Skeletal muscle cell (primary cell): Measurements from ENCODE around the gene CD7.

Experiments
- DNase-seq: peaks from one replicate; pipeline ENCODE4 v3.0.0-alpha.2; 2010; ENCODE audit warnings: low read depth
- H3K4me3 ChIP-seq: 2 replicates; pipeline ENCODE4 v1.5.1; 2011; ENCODE audit warnings: low read depth, mild to moderate bottlenecking, control low read depth, low read length, moderate library complexity

Gene CD7

DNA sequence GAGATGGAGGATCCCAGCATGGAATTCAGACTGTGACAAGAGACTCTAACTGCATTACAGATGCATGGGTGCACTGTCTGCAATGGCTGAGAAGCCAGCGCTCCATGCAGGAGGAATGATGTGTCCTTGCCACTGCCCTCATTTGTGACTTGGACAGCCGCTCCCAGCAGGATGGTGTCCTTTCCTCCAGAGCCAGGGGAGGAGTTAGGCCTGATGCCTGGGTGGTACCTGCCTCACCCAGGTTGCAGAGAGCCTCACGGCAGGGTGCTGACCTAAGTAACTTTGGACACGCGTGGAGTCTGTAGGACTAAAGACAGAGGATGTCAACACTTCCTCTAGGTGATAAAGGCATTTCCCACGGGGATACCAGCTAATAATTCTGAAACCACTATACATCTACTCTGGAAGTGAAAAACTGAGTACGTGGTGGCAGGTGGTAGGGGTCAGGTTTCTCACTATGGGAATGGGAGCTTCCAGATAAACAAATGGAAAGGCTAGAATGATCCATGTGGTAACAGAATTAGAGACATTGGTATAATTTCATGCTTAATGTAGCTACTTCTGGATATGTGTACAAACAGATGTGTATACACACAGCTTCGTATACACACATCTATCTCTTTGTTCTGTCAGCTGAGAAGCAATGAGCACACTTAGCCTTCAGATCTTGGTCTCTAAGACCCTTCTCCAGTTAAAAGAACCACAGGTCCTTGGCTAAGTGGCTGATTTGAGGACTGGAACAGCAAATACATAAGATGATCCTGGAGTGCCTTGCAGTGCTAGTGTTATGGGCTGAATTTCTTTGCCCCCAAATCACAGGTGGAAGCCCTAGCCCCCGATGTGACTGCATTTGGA lies 30.2 kb downstream of the CD7 start:
- no peak overlapping the region for H3K4me3 ChIP-seq
- no peak for DNase-seq

DNA sequence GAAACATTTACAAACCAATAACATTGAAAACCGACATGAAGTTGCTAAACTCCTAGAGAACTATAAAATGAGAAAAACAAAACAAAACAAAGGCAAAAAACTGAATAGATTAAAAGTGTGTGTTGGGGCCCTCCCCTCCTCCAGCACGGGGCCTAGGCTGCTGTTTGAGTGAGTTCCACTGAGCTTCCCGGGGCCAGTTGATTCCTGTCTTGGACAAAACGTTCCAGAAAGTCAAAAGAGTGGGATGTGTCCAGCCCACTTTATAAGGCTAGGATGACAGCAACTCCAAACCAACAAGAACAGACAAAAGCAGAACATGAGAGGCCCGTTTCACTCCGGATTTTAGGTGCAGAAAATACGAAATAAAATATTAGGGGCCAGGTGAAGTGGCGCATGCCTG lies 32.3 kb downstream of the CD7 start:
- no peak overlapping the region for H3K4me3 ChIP-seq
- no peak for DNase-seq

DNA sequence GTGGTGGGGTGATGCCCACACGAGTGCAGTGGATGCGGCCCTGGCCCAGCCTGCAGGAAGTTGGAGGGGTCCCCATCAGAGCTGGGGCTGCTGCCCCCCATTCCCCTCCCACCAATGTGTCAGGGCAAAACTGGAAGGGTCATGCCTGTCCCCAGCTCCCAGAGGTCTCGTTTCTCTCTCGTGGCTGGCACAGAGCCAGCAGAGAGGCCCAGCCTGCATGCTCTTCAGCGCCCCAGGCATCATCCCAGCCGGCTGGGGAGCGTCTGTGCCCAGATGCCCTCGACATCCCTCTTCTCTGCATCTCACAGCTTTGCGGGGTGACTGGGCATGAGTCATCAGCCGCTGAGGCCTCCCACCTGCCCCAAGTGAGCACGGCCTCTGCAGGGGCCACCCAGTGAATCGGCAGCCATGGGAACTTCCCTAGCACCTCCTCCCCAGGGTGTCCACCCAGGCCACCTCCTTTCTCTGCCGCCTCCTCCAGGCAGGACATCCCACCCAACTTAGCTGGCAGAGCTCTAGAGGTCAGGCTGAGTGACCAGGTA lies 34.1 kb downstream of the CD7 start:
- H3K4me3 ChIP-seq, result no peak overlapping the region
- DNase-seq, result peak; percentile 62

DNA sequence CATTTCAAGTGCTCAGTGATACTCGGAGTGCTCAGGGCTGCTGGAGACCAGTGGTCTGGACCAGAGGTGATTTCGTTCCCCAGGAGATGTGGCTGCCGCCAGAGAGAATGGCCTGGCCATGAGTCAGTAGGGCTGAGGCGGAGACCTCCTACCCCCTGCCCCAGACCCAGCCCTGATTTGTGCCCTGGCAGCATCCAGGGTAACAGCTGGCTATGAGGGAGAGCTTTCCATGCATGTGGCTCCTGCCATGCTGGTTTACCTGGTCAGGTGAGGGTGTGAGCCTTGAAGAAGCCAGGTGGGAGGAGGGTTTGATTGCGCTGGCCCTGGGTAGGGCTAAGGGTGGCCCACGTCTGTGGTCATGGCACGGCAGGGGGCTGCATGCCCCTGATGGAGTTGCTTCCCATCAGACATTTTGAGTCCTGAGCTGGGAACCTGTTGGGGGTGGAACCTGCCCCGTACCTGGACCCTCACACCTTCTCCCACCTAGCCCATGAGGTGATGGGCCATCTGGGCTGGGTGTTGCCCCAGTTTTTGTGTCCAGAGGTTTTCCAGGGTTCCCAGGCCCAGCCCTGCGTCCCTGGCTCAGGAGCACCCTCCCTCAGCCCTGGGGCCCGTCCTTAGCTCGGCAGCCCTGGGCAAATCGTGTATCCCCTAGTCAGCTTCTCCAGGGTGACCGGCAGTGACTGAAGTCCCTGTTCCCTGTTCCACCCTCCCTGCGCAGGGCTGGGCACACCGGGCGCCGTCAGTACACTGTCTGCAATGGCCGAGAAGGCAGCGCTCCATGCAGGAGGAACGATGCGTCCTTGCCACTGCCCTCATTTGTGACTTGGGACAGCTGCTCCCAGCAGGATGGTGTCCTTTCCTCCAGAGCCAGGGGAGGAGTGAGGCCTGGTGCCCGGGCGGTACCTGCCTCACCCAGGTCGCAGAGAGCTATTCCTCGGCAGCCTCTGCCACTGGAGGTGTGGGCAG lies 34.9 kb downstream of the CD7 start:
- no peak overlapping the region for H3K4me3 ChIP-seq
- DNase-seq, result no peak

- H3K4me3 ChIP-seq, result no peak overlapping the region
- no peak for DNase-seq
These were observed 35.7 kb downstream of the CD7 start for GRCh38 chr17:82281502-82282238.

- no peak overlapping the region for H3K4me3 ChIP-seq
- DNase-seq, result no peak
These were observed 36.3 kb downstream of the CD7 start for GRCh38 chr17:82281076-82281475.

GRCh38 chr17:82280537-82280936 lies 36.9 kb downstream of the CD7 start:
- DNase-seq, result no peak
- no peak overlapping the region for H3K4me3 ChIP-seq

GRCh38 chr17:82278786-82279391 lies 38.5 kb downstream of the CD7 start:
- DNase-seq, result no peak
- no peak overlapping the region for H3K4me3 ChIP-seq

DNA sequence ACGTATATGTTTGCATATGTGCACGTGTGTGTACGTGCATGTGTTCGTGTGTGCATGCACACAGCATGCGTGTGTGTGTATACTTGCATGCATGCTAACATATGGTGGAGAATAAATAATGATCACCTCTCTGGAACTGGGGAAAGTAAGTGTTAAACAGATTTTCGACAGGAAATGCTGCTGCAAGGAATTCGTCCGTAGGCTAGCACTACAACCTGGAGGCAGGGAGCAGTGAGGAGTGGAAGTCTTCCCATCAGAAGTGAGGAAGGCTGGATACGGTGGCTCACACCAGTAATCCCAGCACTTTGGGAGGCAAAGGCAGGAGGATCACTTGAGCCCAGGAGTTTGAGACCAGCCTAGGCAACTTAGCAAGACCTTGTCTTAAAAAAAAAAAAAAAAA lies 39.1 kb downstream of the CD7 start:
- H3K4me3 ChIP-seq, result no peak overlapping the region
- DNase-seq, result no peak

DNA sequence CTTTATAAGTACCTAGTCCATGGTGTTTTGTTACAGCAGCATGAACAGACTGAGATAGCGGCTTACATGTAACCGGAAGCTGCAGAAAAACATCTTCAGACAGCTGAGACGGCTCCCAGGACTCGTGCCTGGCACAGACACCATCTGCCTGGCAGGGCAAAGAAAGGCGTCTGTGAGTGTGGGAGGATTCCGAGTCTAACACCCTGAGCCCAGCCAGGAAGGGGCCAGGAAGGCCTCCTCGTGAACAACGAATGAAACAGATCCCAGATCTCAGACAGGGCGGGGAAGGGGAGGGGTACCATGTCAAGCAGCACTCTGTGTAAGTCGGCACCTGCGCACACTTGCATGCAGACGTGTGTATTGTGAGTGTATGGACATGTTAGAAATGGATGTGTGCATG lies 39.6 kb downstream of the CD7 start:
- DNase-seq, result no peak
- H3K4me3 ChIP-seq, result no peak overlapping the region

GRCh38 chr17:82276938-82277337 lies 40.5 kb downstream of the CD7 start:
- H3K4me3 ChIP-seq, result no peak overlapping the region
- no peak for DNase-seq

- no peak overlapping the region for H3K4me3 ChIP-seq
- no peak for DNase-seq
These were observed 42.1 kb downstream of the CD7 start for GRCh38 chr17:82275326-82275725.

GRCh38 chr17:82274134-82275020 lies 43.0 kb downstream of the CD7 start:
- DNase-seq, result no peak
- peak overlapping the region; percentile 78 for H3K4me3 ChIP-seq

- no peak for DNase-seq
- peak within 1 kb of the TSS; percentile 78 for H3K4me3 ChIP-seq
These were observed 43.9 kb downstream of the CD7 start, which contains the start of gene CSNK1D for GRCh38 chr17:82273327-82274133. TSS of gene CSNK1D (minus strand) at chr17:82273700. CDS start at chr17:82273381, 319 bp downstream.

- peak overlapping the region; percentile 78 for H3K4me3 ChIP-seq
- no peak for DNase-seq
These were observed 44.7 kb downstream of the CD7 start for GRCh38 chr17:82272495-82273326.

DNA sequence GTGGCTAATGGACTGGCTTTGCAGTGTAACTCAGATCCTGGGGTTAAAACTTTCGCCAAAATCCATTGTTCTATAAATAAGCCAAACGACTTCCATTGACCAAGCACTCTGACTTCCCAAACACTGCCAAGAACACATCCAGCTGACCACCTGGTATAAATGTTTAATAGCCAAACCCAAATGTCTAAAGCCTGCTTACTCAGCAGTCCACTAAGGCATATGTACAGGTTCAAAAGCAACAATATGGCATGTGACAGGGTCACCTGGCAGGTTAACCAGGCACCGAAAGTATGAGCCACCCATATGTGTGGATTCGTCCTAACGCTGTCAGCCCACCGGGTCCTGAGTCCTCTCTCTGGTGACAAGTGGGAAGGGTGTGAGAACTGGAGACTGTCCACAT lies 46.0 kb downstream of the CD7 start:
- H3K4me3 ChIP-seq, result no peak overlapping the region
- no peak for DNase-seq
